ENCODE data around the gene ZBED2.
"Not testable (repeated sequence)": the region's sequence is repeated elsewhere in the genome, so short reads cannot be mapped to it uniquely, and the experiment has no call there.

Gene ZBED2, protein sequence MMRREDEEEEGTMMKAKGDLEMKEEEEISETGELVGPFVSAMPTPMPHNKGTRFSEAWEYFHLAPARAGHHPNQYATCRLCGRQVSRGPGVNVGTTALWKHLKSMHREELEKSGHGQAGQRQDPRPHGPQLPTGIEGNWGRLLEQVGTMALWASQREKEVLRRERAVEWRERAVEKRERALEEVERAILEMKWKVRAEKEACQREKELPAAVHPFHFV

DNA sequence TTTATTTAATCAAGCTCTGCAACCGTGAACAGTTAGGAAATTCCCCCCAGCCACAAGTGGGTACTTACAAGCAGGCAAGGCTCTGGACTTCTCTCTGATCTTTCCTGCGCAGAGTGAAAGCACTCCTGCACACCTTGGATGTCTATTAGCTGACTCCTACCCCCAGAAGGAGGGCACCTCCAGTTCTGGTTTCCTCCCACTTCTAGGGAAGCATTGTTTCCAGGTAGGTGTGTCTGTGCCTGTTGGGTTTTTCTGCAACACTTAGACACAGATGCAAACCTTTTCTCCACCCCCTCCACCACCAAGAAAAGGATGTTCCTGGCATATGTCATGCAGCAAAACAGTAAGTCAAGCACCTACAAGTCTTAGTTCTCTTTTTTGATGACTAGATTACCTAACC is at the start of gene ZBED2:
TSS of gene ZBED2 (minus strand) at position 115 of the 400 bp plus-strand sequence. CDS start 1,145 bp downstream, outside the sequence.
- Mint-ChIP-seq H3K4me3 (peak within 1 kb of the TSS; percentile 92), H3K27me3 (no peaks in the 10 kb centered on the region), H3K9me3 (no peaks in the 10 kb centered on the region), H3K4me1 (peaks cover 74% of the 10 kb centered on the region), H3K36me3 (ENCODE audit: low read depth) (peaks cover 73% of the 10 kb centered on the region), H3K27ac (peak within 1 kb of the TSS; percentile 94)
- peak; percentile 51 for DNase-seq
- ATAC-seq: peak; percentile 84

DNA sequence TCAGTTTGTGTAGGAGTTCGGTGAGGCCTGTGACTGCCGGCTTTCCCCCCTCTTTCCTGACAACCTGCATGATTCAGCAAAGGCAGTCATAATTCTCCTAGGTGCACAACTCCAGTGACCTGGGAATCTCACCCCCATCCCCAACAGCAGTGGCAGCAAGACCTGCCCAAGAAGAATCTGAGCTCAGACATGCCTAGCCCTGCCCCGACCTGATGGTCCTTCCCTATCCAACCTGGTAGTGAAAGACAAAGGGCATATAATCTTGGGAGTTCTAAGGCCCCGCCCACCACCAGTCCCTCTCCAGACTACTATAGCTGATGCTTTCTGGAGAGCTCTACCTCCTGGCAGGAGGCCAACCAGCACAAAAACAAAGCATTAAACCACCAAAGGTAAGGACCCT is 44.2 kb upstream of the ZBED2 start:
- H3K4me1 Mint-ChIP-seq: no peaks in the 10 kb centered on the region
- no peak overlapping the region for H3K4me3 Mint-ChIP-seq
- DNase-seq (no peak), ATAC-seq (no peak)
- H3K36me3 Mint-ChIP-seq (ENCODE audit: low read depth): peaks cover 65% of the 10 kb centered on the region
- peaks cover 25% of the 10 kb centered on the region for H3K9me3 Mint-ChIP-seq
- H3K27ac Mint-ChIP-seq: no peak overlapping the region
- H3K27me3 Mint-ChIP-seq: no peaks in the 10 kb centered on the region

DNA sequence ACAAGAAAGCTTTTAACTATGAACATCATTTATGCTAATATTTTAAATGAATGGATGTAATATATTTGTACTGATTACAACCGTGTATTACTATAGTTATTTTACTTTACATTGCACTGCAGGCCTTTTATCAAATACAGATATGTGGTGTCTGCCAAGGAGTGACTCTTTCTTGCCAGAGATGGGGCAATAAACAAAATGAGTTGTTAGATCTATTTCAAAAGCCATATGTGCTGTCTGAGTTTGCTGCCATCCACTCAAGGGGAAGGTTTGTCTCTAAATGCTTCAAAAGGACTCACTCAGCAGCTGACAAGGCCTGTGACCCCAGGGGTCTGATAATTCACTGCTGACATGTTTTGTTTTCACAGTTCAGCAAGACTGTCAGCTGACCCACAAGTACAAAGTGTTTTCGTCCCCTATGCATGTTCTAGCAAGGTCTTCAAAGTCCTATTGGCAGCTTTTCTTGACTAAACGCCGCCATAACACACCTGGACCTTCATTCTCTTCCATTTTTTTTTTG is 41.3 kb upstream of the ZBED2 start:
- no peak overlapping the region for H3K27ac Mint-ChIP-seq
- ATAC-seq (no peak), DNase-seq (no peak)
- no peaks in the 10 kb centered on the region for H3K27me3 Mint-ChIP-seq
- H3K36me3 Mint-ChIP-seq (ENCODE audit: low read depth): peaks cover 49% of the 10 kb centered on the region
- peaks cover 16% of the 10 kb centered on the region for H3K9me3 Mint-ChIP-seq
- H3K4me1 Mint-ChIP-seq: no peaks in the 10 kb centered on the region
- H3K4me3 Mint-ChIP-seq: no peak overlapping the region

DNA sequence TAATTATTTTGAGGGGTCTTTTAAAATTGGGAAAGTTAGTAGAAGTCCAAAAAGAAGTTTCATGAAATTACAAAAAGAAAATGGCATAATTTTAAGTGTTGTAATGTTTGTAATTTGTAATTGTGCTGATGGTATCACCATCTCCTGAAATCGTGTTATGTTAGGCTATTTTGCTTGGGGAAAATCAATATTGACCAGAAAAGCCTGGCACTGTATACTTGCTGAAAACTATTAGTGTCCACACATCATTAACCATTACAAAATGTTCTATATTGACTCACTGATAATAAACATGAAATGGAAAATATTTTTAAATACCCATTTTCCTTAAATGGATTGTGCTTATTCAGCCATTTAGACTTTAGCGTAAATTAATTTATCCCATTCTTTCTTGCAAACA is 40.3 kb upstream of the ZBED2 start:
- Mint-ChIP-seq H3K4me1 (no peaks in the 10 kb centered on the region), H3K4me3 (no peak overlapping the region), H3K9me3 (peaks cover 7% of the 10 kb centered on the region), H3K27ac (no peak overlapping the region), H3K36me3 (ENCODE audit: low read depth) (peaks cover 45% of the 10 kb centered on the region), H3K27me3 (no peaks in the 10 kb centered on the region)
- no peak for ATAC-seq
- DNase-seq: no peak

DNA sequence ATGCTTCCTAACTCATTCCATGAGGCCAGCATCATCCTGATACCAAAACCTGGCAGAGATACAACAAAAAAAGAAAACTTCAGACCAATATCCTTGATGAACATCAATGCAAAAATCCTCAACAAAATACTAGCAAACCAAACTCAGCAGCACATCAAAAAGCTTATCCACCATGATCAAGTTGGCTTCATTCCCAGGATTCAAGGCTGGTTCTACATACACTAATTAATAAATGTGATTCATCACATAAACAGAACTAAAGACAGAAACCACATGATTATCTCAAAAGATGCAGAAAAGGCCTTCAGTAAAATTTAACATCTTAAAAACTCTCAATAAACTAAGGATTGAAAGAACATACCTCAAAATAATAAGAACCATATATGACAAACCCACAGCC is 35.5 kb upstream of the ZBED2 start:
- Mint-ChIP-seq H3K9me3 (peaks cover 17% of the 10 kb centered on the region), H3K36me3 (ENCODE audit: low read depth) (peaks cover 32% of the 10 kb centered on the region)
- H3K27ac Mint-ChIP-seq: not testable (repeated sequence)

DNA sequence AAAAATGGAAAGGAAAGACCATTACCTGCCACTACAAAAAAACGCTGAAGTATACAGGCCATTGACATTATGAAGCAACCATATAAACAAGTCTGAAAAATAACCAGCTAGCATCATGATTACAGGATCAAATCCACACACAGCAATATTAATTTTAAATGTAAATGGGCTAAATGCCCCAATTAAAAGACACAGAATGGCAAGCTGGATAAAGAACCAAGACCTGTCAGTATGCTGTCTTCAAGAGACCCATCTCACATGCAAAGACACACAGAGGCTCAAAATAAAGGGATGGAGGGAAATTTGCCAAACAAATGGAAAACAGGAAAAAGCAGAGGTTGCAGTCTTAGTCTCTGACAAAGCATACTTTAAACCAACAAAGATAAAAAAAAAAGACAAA is 33.9 kb upstream of the ZBED2 start:
- Mint-ChIP-seq H3K36me3 (ENCODE audit: low read depth) (peaks cover 41% of the 10 kb centered on the region), H3K9me3 (peaks cover 17% of the 10 kb centered on the region), H3K4me1 (peaks cover 13% of the 10 kb centered on the region)
- not testable (repeated sequence) for ATAC-seq, H3K4me3 Mint-ChIP-seq, H3K27ac Mint-ChIP-seq, DNase-seq, H3K27me3 Mint-ChIP-seq

More for the DNA sequence above, 35.5 kb upstream of the ZBED2 start:
- not testable (repeated sequence) for DNase-seq, ATAC-seq, H3K27me3 Mint-ChIP-seq, H3K4me1 Mint-ChIP-seq, H3K4me3 Mint-ChIP-seq

DNA sequence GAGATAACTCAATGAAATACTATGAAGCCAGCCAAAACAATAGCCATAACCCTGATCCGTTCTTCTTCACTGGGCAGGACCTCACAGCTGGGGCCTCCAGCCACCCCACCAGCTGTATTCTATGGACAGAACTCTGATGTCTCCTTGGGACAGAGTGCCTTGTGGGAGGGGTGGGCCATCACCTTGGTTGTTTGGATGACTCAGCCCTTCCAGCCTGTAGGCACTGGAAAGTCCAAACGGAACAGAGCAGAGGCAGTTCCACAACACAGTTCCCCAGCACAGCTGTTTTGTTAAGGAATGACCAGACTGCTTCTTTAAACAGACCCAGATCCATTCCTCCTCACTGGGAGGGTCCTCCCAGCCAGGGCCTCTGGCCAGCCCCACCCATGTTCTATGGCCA is 31.9 kb upstream of the ZBED2 start:
- DNase-seq (no peak), ATAC-seq (no peak)
- no peaks in the 10 kb centered on the region for H3K27me3 Mint-ChIP-seq
- peaks cover 17% of the 10 kb centered on the region for H3K9me3 Mint-ChIP-seq
- H3K36me3 Mint-ChIP-seq (ENCODE audit: low read depth): peaks cover 41% of the 10 kb centered on the region
- H3K4me1 Mint-ChIP-seq: peaks cover 21% of the 10 kb centered on the region
- peak overlapping the region; percentile 65 for H3K27ac Mint-ChIP-seq
- H3K4me3 Mint-ChIP-seq: no peak overlapping the region

DNA sequence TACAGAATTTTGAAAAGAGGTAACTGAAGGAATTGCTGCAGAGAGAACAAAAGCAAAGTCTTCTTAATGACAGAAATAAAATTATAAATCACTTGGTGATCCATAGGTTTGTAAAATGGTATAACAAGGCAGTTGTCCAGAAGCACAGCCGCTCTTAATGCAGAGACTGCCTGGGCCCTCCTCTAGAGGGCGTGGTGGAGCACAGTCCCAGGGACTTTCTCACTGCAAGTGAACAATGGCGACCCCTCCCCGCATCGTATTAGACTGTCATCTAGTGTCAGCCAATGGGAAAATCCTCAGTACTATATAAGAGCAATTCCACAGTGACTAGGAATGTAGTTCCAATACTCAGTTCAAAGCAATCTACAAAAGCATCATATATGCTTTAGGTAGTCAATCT is 26.4 kb upstream of the ZBED2 start:
- H3K9me3 Mint-ChIP-seq: peaks cover 4% of the 10 kb centered on the region
- no peak overlapping the region for H3K4me3 Mint-ChIP-seq
- no peaks in the 10 kb centered on the region for H3K27me3 Mint-ChIP-seq
- peaks cover 25% of the 10 kb centered on the region for H3K36me3 Mint-ChIP-seq (ENCODE audit: low read depth)
- DNase-seq (peak; percentile 71), ATAC-seq (no peak)
- peaks cover 48% of the 10 kb centered on the region for H3K4me1 Mint-ChIP-seq
- no peak overlapping the region for H3K27ac Mint-ChIP-seq

DNA sequence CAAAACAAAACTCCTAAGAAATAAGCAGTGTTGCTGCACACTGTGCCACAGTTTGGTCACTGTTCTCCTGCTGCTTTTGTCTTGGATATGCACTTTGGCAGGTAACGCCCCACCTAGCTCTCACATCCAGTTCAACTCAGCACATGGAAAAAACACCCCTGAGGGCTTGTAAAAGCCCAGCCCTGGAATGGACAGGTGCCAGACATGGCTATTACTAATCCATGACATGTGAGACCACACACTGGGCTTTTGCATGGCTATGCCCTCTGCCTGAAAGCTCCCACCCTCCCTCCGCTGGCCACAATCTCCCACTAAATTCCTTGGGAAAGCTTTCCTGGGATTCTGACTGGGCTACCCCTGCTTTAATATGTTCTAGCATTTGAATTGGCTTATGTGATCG is 24.7 kb upstream of the ZBED2 start:
- Mint-ChIP-seq H3K4me3 (no peak overlapping the region), H3K27me3 (no peaks in the 10 kb centered on the region), H3K27ac (peak overlapping the region; percentile 15), H3K36me3 (ENCODE audit: low read depth) (peaks cover 27% of the 10 kb centered on the region), H3K9me3 (peaks cover 4% of the 10 kb centered on the region), H3K4me1 (peaks cover 65% of the 10 kb centered on the region)
- DNase-seq (no peak), ATAC-seq (no peak)

DNA sequence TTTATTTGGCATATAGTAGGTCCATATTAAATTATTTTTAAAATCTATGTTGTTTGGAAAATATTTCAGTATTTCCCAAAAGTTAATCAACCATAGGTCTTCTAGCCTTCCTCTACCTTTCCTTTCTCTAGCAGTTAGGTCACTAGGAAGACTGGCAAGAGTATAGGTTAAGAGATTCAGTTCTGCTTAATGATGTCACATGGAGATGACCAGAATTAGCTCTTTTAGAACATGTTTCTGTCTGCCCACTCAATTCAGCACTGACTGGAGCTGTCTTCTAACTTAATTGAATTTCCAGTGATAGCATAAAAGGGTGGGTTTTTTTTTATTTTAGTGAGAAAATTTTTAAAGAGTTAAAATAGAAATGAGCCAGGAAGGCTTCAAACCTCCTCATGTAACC is 23.8 kb upstream of the ZBED2 start:
- peaks cover 4% of the 10 kb centered on the region for H3K9me3 Mint-ChIP-seq
- no peaks in the 10 kb centered on the region for H3K27me3 Mint-ChIP-seq
- H3K27ac Mint-ChIP-seq: peak overlapping the region; percentile 64
- DNase-seq: no peak
- ATAC-seq: no peak
- H3K36me3 Mint-ChIP-seq (ENCODE audit: low read depth): peaks cover 23% of the 10 kb centered on the region
- no peak overlapping the region for H3K4me3 Mint-ChIP-seq
- peaks cover 67% of the 10 kb centered on the region for H3K4me1 Mint-ChIP-seq

DNA sequence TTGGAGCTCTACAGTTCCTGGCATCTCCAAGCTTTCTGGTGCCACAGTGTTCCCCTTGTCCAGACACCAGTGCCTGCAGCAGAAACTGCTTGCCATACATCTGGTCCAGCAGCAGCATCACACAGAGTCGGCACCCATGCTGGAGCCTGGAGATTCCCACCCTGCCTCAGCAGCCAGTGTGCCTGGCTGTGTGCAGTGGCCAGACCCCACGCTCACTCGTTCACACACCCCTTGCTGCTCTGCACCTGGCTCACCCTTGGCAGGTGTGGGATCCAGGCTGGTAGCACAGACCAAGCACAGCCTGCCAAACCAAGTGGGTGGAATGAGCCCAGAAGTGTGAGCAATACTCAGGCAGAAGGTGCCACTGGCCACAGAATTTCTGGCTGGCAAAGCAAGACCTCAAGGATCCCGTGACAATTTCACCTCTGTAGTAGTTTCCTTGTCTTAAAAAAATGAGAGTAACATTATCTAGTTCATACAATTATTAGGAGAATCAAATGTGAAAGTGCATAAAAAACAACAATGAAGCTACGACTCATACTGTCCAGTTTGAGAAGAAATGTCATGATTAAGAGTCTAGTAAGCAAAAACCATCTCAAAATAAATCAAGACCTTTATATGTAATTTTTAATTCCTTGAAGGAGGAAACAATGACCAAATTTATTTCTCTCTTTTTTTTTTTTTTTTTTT is 22.9 kb upstream of the ZBED2 start:
- peaks cover 23% of the 10 kb centered on the region for H3K36me3 Mint-ChIP-seq (ENCODE audit: low read depth)
- H3K4me3 Mint-ChIP-seq: no peak overlapping the region
- no peak for DNase-seq
- peaks cover 4% of the 10 kb centered on the region for H3K9me3 Mint-ChIP-seq
- H3K27ac Mint-ChIP-seq: peak overlapping the region; percentile 93
- no peak for ATAC-seq
- peaks cover 76% of the 10 kb centered on the region for H3K4me1 Mint-ChIP-seq
- H3K27me3 Mint-ChIP-seq: no peaks in the 10 kb centered on the region

DNA sequence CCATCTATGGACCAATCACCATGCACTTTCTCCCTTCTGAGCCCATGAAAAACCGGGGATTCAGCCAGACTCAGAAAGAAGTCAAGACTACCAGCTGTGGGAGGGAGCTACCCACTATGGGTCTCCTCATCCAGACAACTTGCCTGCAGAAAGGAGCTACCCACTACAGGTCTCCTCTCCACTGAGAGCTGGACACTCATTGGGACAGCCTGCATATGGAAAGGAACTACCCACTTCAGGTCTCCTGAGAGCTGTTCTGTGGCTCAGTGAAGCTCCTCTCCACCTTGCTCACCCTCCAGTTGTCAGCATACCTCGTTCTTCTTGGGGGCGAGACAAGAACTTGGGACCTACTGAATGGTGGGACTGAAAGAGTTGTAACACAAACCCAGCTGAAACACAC is 22.3 kb upstream of the ZBED2 start:
- no peak overlapping the region for H3K4me3 Mint-ChIP-seq
- no peaks in the 10 kb centered on the region for H3K27me3 Mint-ChIP-seq
- H3K27ac Mint-ChIP-seq: peak overlapping the region; percentile 93
- H3K36me3 Mint-ChIP-seq (ENCODE audit: low read depth): peaks cover 29% of the 10 kb centered on the region
- H3K4me1 Mint-ChIP-seq: peaks cover 78% of the 10 kb centered on the region
- DNase-seq (no peak), ATAC-seq (no peak)
- H3K9me3 Mint-ChIP-seq: peaks cover 4% of the 10 kb centered on the region

DNA sequence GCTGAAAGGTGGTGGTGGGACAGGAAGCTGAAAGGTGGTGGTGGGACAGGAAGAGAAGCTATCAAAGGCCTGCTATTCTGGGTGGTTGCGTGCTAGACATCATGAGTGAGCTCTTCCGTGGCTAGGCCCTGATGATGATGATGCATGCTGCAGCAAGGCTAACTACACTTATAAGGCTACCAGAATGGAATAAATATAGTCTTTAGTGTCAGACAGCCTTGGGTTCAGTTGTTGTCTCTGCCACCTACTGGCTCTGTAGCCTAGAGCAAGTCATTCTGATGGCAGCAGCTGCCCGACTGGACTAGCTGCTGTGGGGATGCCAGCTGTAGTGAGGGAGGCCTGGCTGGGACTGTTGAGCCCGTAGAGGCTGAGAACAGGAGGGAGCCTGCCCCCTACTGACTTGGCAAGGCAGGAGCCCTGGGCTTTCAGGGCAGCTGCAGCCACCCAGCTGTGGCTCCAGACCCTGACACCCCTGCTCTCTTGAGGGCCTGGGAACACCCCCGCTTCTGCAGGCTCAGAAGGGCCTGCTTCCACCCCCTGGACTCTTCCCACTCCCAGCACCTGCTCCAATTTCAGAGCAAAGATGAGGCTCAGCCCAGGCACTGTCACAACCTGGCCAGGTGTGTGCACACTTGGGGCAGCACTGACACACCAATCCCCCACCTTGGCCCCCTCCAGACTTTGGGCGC is 21.4 kb upstream of the ZBED2 start:
- Mint-ChIP-seq H3K27ac (peak overlapping the region; percentile 93), H3K9me3 (peaks cover 4% of the 10 kb centered on the region), H3K36me3 (ENCODE audit: low read depth) (peaks cover 36% of the 10 kb centered on the region), H3K27me3 (no peaks in the 10 kb centered on the region), H3K4me1 (peaks cover 80% of the 10 kb centered on the region), H3K4me3 (peak overlapping the region; percentile 31)
- DNase-seq (peak; percentile 70), ATAC-seq (peak; percentile 88)

DNA sequence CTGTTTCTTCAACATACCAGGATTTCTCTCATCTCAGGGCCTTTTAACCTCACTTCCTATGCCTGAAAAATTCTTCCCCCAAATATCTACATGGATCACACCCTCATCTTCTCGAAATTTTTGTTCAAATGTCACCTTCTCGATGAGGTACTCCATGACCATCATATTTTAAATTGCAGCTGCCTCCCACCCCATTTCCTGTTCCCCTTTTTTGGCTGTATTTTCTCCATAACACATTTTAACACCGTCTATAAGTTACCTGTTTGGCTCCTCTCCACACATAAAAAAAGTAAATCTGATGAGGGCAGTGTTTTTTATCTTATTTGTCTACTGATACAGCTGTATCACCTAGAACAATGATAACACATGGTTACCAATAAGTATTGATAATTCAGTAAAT is 20.7 kb upstream of the ZBED2 start:
- no peak for ATAC-seq

DNA sequence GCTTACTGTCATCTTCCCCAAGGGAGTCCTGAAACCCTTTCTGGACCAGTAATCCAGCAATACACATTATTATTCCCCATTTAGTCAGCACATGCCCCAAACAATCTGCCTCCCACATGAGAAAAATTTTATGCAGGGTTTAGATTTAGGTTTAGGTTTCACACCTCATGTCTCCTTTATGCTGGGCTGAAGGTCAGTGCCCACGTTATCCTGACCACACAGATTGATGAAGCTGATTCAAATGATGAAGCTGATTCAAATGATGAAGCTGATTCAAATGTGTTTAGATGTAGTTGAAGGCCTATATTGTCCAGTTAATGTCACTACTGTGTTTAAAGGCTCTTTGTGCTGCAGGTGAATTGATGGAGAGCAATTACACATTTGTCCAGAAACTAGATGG is 18.1 kb upstream of the ZBED2 start:
- Mint-ChIP-seq H3K4me3 (peak overlapping the region; percentile 79), H3K4me1 (peaks cover 100% of the 10 kb centered on the region), H3K27ac (peak overlapping the region; percentile 93), H3K9me3 (peaks cover 7% of the 10 kb centered on the region), H3K36me3 (ENCODE audit: low read depth) (peaks cover 60% of the 10 kb centered on the region), H3K27me3 (no peaks in the 10 kb centered on the region)
- peak; percentile 15 for ATAC-seq
- DNase-seq: no peak

More for the DNA sequence above, 20.7 kb upstream of the ZBED2 start:
- H3K27me3 Mint-ChIP-seq: no peaks in the 10 kb centered on the region
- no peak for DNase-seq
- H3K4me1 Mint-ChIP-seq: peaks cover 87% of the 10 kb centered on the region
- peak overlapping the region; percentile 31 for H3K4me3 Mint-ChIP-seq
- peaks cover 4% of the 10 kb centered on the region for H3K9me3 Mint-ChIP-seq
- peak overlapping the region; percentile 93 for H3K27ac Mint-ChIP-seq
- peaks cover 43% of the 10 kb centered on the region for H3K36me3 Mint-ChIP-seq (ENCODE audit: low read depth)
